ENCODE data around the gene NOS1. TPM values are rescaled to one million over a fixed set of nuclear protein-coding genes. Genes with fewer than 3 reads are reported as not detected.

NOS1 gene
- total RNA-seq, result 0.72 and 0.85 TPM in 2 replicates

GRCh38 chr12:117361347-117361751 lies at the start of gene NOS1:
Gene NOS1 (minus strand): TSS chr12:117361626. CDS start chr12:117331069, 30,557 bp downstream.

GRCh38 chr12:117190210-117190781 lies 171.1 kb downstream of the NOS1 start, which contains the start of gene FBXO21:
Gene FBXO21 (minus strand): TSS chr12:117190470. CDS start chr12:117190456, 14 bp downstream.

Other genes with a start within 250 kb of the NOS1 start
- 79.3 and 106 TPM in 2 replicates for gene FBXO21, start 171.2 kb downstream of the NOS1 start, total RNA-seq

All from tracheal epithelial cell (primary cell).